GM23248 (cell line): ENCODE measurements around the gene KCNIP1. TPM values are rescaled to one million over a fixed set of nuclear protein-coding genes. Genes with fewer than 3 reads are reported as not detected.

ENCODE experiments used
- DNase-seq: peaks from one replicate; pipeline ENCODE4 v3.0.0-alpha.2; 2015
- H2AFZ ChIP-seq: fragments of 200-600 bp; sonication (generic); 2 replicates; pipeline ENCODE4 v1.6.1; 2016; ENCODE audit warnings: antibody characterized with exemption
- H3F3A ChIP-seq: fragments of 200-600 bp; sonication (generic); 2 replicates; pipeline ENCODE4 v1.6.1; 2016; ENCODE audit warnings: mild to moderate bottlenecking, antibody characterized with exemption, mixed run types; ENCODE audit not compliant: insufficient read depth
- H3K27ac ChIP-seq: fragments of 200-600 bp; sonication (generic); 2 replicates; pipeline ENCODE4 v1.5.1; 2016; ENCODE audit warnings: mild to moderate bottlenecking
- H3K27me3 ChIP-seq: fragments of 200-600 bp; sonication (generic); replicated peaks from 2 replicates; pipeline ENCODE4 v1.6.1; 2016; ENCODE audit warnings: mild to moderate bottlenecking; ENCODE audit not compliant: insufficient read depth
- H3K36me3 ChIP-seq: fragments of 200-600 bp; sonication (generic); 2 replicates; pipeline ENCODE4 v1.6.1; 2016; ENCODE audit warnings: low read depth, mild to moderate bottlenecking
- H3K4me1 ChIP-seq: fragments of 200-600 bp; sonication (generic); 2 replicates; pipeline ENCODE4 v1.6.1; 2016; ENCODE audit warnings: mild to moderate bottlenecking; ENCODE audit not compliant: insufficient read depth
- H3K4me2 ChIP-seq: fragments of 200-600 bp; sonication (generic); one replicate; pipeline ENCODE4 v1.6.1; 2016; ENCODE audit warnings: mild to moderate bottlenecking; ENCODE audit not compliant: unreplicated experiment
- H3K4me3 ChIP-seq: fragments of 200-600 bp; sonication (generic); 2 replicates; pipeline ENCODE4 v1.5.1; 2016; ENCODE audit warnings: mild to moderate bottlenecking
- H3K79me2 ChIP-seq: fragments of 200-600 bp; sonication (generic); 2 replicates; pipeline ENCODE4 v1.6.1; 2016; ENCODE audit warnings: mild to moderate bottlenecking; ENCODE audit not compliant: insufficient read depth
- H3K9ac ChIP-seq: fragments of 200-600 bp; sonication (generic); 2 replicates; pipeline ENCODE4 v1.6.1; 2016; ENCODE audit warnings: mild to moderate bottlenecking
- H3K9me2 ChIP-seq: fragments of 200-600 bp; sonication (generic); 2 replicates; pipeline ENCODE4 v1.6.1; 2016; ENCODE audit warnings: mixed run types, mild to moderate bottlenecking, moderate library complexity; ENCODE audit not compliant: insufficient read depth
- H3K9me3 ChIP-seq: fragments of 200-600 bp; sonication (generic); one replicate; pipeline ENCODE4 v1.6.1; 2017; ENCODE audit warnings: low read depth
- H4K20me1 ChIP-seq: fragments of 200-600 bp; sonication (generic); 2 replicates; pipeline ENCODE4 v1.6.0; 2016; ENCODE audit not compliant: insufficient read depth
- EZH2 ChIP-seq: fragments of 200-600 bp; sonication (generic); IDR thresholded peaks from 2 replicates; pipeline ENCODE4 v1.6.1; 2018; ENCODE audit warnings: antibody characterized with exemption, mild to moderate bottlenecking; ENCODE audit not compliant: insufficient read depth, poor library complexity, severe bottlenecking
- EZH2phosphoT487 ChIP-seq: fragments of 200-600 bp; sonication (generic); IDR thresholded peaks from 2 replicates; pipeline ENCODE4 v1.6.1; 2018; ENCODE audit warnings: antibody characterized with exemption, moderate library complexity, mild to moderate bottlenecking, low read depth; ENCODE audit not compliant: insufficient read depth
- WGBS, 2 experiments: methylation state at CpG; one replicate each; pipeline ENCODE4 v1.1.6; 2015 to 2017; ENCODE audit warnings: low lambda C conversion rate in 2 of 2, low coverage in 1 of 2; ENCODE audit errors: missing lambda C conversion rate in 2 of 2; 5-methylcytosine and 5-hydroxymethylcytosine counted together
- in situ Hi-C: fragments of 300-500 bp; cut with MboI; formaldehyde crosslinking; loops from 2 replicates; pipeline ENCODE4 v1.15.0; 2020
- polyA plus RNA-seq: library from polyadenylated mRNA; unstranded; fragments of >200 nt; fragmentation: Nextera tagmentation; extraction: Ambion mirVana; gene quantifications from 2 replicates; pipeline ENCODE4 v1.2.1, GENCODE V29; 2016
- total RNA-seq: library from RNA; depleted of rRNA; stranded (reverse); fragments of >200 nt; shearing (Covaris generic); gene quantifications from 2 replicates; pipeline ENCODE4 v1.2.3, GENCODE V29; 2014

Gene KCNIP1
- total and polyA plus RNA-seq, 2 experiments from 2014 or later: not detected

DNA sequence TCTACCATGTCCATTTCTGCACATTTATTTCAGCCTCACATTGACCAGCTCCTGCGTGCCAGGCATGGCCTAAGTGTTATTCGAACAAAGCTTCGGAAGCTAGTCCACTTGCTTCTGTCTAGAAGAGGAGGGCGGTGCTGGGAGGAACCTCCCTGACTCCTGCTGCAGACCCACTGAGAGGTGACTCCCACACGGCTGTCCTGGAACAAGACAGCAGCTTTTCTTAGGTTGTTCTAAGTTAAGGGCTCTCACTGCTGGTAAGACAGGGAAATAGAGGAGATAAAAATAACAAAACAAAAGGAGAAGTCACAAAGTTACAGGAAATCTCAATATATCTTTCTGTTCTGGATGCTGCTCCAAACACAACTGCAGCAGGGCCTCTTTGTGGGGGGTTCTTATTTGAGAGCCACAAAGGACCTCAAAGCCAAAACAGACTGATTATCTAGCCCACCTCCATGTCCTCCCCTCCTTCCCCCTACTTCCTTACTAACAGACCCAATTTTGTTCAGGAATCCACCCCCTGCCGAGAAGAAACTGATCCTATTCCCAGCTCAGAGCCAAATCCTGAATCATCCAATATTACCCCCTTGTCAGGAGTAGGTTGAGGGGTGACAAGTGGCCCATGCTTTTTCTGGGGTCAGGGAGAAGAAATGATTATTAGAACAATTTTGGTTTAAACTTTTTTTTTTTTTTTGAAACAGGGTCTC lies 28.4 kb upstream of the KCNIP1 start:
- Histone ChIP-seq H3K9me2 (no peaks in the 10 kb centered on the region), H3K4me1 (0 out of 2 replicates have a peak, but pooled peaks cover 6% of the 10 kb centered on the region), H3F3A (no peaks in the 10 kb centered on the region), H4K20me1 (no peaks in the 10 kb centered on the region), H3K79me2 (no peaks in the 10 kb centered on the region), H3K27ac (no peak overlapping the region), H2AFZ (no peak overlapping the region), H3K4me2 (no peak overlapping the region), H3K27me3 (peaks cover 4% of the 10 kb centered on the region; the same call in 1 of the 2 replicates), H3K9me3 (no peaks in the 10 kb centered on the region), H3K9ac (no peak overlapping the region), H3K36me3 (no peaks in the 10 kb centered on the region), H3K4me3 (no peak overlapping the region)
- no peak for DNase-seq
- WGBS, 2 experiments: 88 to 95% methylated on average over 6 of the region's 6 CpGs
- TF ChIP-seq EZH2: no peak
- TF ChIP-seq EZH2phosphoT487: no peak
- in situ Hi-C loops: no loop called here

- H3K27ac ChIP-seq: no peak overlapping the region
- 0 out of 2 replicates have a peak, but pooled peaks cover 6% of the 10 kb centered on the region for H3K4me1 ChIP-seq
- TF ChIP-seq EZH2phosphoT487: no peak
- TF ChIP-seq EZH2: no peak
- no peaks in the 10 kb centered on the region for H4K20me1 ChIP-seq
- H2AFZ ChIP-seq: no peak overlapping the region
- no peaks in the 10 kb centered on the region for H3K9me2 ChIP-seq
- no peaks in the 10 kb centered on the region for H3K36me3 ChIP-seq
- no peaks in the 10 kb centered on the region for H3F3A ChIP-seq
- no peaks in the 10 kb centered on the region for H3K79me2 ChIP-seq
- 99 to 100% methylated on average over 3 of the region's 3 CpGs for WGBS, 2 experiments
- H3K27me3 ChIP-seq: 0 out of 2 replicates have a peak, but pooled peaks cover 4% of the 10 kb centered on the region
- no peak overlapping the region for H3K9ac ChIP-seq
- no peak overlapping the region for H3K4me2 ChIP-seq
- in situ Hi-C loops: no loop called here
- no peak for DNase-seq
- H3K4me3 ChIP-seq: no peak overlapping the region
- no peaks in the 10 kb centered on the region for H3K9me3 ChIP-seq
Measured at GRCh38 chr5:170476704-170477103, 27.1 kb upstream of the KCNIP1 start.

- Histone ChIP-seq H3K79me2 (no peaks in the 10 kb centered on the region), H2AFZ (no peak overlapping the region), H3K4me3 (no peak overlapping the region), H3K36me3 (no peaks in the 10 kb centered on the region), H3K9me2 (no peaks in the 10 kb centered on the region), H3K27me3 (0 out of 2 replicates have a peak, but pooled peaks cover 2% of the 10 kb centered on the region), H3K9me3 (no peaks in the 10 kb centered on the region), H3F3A (no peaks in the 10 kb centered on the region), H3K9ac (no peak overlapping the region), H3K27ac (no peak overlapping the region), H3K4me1 (0 out of 2 replicates have a peak, but pooled peaks cover 6% of the 10 kb centered on the region), H3K4me2 (no peak overlapping the region), H4K20me1 (no peaks in the 10 kb centered on the region)
- 83 to 100% methylated on average over 1 of the region's 1 CpG for WGBS, 2 experiments
- in situ Hi-C loops: no loop called here
- TF ChIP-seq EZH2 (no peak), EZH2phosphoT487 (no peak)
- DNase-seq: no peak
Measured at GRCh38 chr5:170477906-170478305, 25.9 kb upstream of the KCNIP1 start.

DNA sequence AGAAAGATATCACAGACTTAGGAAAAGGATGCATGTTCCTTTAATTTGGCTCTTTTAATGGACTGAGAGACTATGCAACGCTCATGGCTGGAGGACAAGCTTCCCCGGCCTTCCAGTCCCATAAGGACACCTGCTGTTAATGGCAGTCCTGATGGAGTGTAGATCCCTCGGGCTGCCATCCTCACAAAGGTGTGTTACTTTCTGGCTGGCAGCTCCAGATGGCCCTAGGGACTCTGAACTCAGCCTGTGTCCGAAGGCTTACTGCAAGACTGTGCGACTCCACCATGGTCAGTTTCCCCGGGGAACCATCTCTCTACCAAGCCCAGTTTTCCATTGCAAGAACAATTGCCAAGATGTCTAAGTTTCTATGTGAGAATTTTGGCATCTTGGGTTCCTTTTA lies 25.5 kb upstream of the KCNIP1 start:
- TF ChIP-seq EZH2phosphoT487 (no peak), EZH2 (no peak)
- in situ Hi-C loops: no loop called here

More for the DNA sequence above, 25.5 kb upstream of the KCNIP1 start:
- Histone ChIP-seq H3K4me3 (no peak overlapping the region), H3K4me2 (no peak overlapping the region), H3K9me3 (no peaks in the 10 kb centered on the region), H3K27ac (no peak overlapping the region), H3K36me3 (no peaks in the 10 kb centered on the region), H4K20me1 (no peaks in the 10 kb centered on the region), H3K9ac (no peak overlapping the region), H3F3A (no peaks in the 10 kb centered on the region), H3K79me2 (no peaks in the 10 kb centered on the region), H3K4me1 (0 out of 2 replicates have a peak, but pooled peaks cover 6% of the 10 kb centered on the region), H2AFZ (no peak overlapping the region), H3K9me2 (no peaks in the 10 kb centered on the region), H3K27me3 (no peaks in the 10 kb centered on the region)
- 79 to 88% methylated on average over 6 of the region's 6 CpGs for WGBS, 2 experiments
- DNase-seq: no peak
